OCI-LY7 (cell line): ENCODE results near the gene ASB7. TPM values are rescaled to one million over a fixed set of nuclear protein-coding genes. Genes with fewer than 3 reads are reported as not detected.

Experiments used
- BruUV-seq: library from RNA; stranded (reverse); fragments of 400-500 nt; replicated peaks from 2 replicates; lab custom pipeline; 2021; lab: Mats Ljungman, UMichigan
- CTCF ChIA-PET: fragments of 300-600 bp; sonication (Branson Sonifier 250); formaldehyde crosslinking; loops from one replicate; lab custom pipeline; 2022; ENCODE audit warnings: antibody characterized with exemption; ENCODE audit not compliant: unreplicated experiment; lab: Charles Lee
- POLR2A ChIA-PET: fragments of 300-600 bp; sonication (Branson Sonifier 250); formaldehyde crosslinking; loops from one replicate; lab custom pipeline; 2022; ENCODE audit warnings: antibody characterized with exemption; lab: Charles Lee
- DNase-seq: peaks from one replicate; pipeline ENCODE4 v3.0.0-alpha.2; 2015; ENCODE audit warnings: low spot score
- H2AFZ ChIP-seq: fragments of 200-600 bp; sonication (generic), shearing (Covaris generic); 2 replicates; pipeline ENCODE4 v1.6.1; 2014; ENCODE audit warnings: mild to moderate bottlenecking, antibody characterized with exemption, low read length, moderate library complexity
- H3K27ac ChIP-seq: fragments of 200-600 bp; sonication (generic); 2 replicates; pipeline ENCODE4 v1.5.1; 2014; ENCODE audit warnings: mixed run types, low read depth, mild to moderate bottlenecking, moderate library complexity, low read length, inconsistent platforms; ENCODE audit not compliant: poor library complexity, severe bottlenecking
- H3K36me3 ChIP-seq: fragments of 200-600 bp; sonication (generic); 2 replicates; pipeline ENCODE4 v1.6.1; 2014; ENCODE audit warnings: mild to moderate bottlenecking, antibody characterized with exemption, low read length, moderate library complexity, mixed read lengths; ENCODE audit not compliant: insufficient read depth
- H3K4me1 ChIP-seq: fragments of 200-600 bp; sonication (generic); 2 replicates; pipeline ENCODE4 v1.5.1; 2014; ENCODE audit warnings: mild to moderate bottlenecking, low read length; ENCODE audit not compliant: insufficient read depth, poor library complexity, severe bottlenecking
- H3K4me2 ChIP-seq: fragments of 200-600 bp; sonication (generic); 2 replicates; pipeline ENCODE4 v1.6.1; 2014; ENCODE audit warnings: mild to moderate bottlenecking, low read length
- H3K4me3 ChIP-seq: fragments of 200-600 bp; sonication (generic); 2 replicates; pipeline ENCODE4 v1.5.1; 2014; ENCODE audit warnings: mild to moderate bottlenecking, low read depth, low read length; ENCODE audit not compliant: poor library complexity, severe bottlenecking
- H3K79me2 ChIP-seq: fragments of 200-600 bp; sonication (generic); 2 replicates; pipeline ENCODE4 v1.6.1; 2016; ENCODE audit warnings: low read depth, mild to moderate bottlenecking, low read length, moderate library complexity, mixed read lengths; ENCODE audit not compliant: insufficient read depth
- H3K9me2 ChIP-seq: fragments of 200-600 bp; sonication (generic); 2 replicates; pipeline ENCODE4 v1.6.1; 2016; ENCODE audit warnings: mild to moderate bottlenecking, low read length, mixed read lengths; ENCODE audit not compliant: insufficient read depth
- H3K9me3 ChIP-seq: fragments of 200-600 bp; sonication (generic); 2 replicates; pipeline ENCODE4 v1.6.1; 2014; ENCODE audit warnings: mild to moderate bottlenecking, mixed run types, low read length, mixed read lengths
- H4K20me1 ChIP-seq: fragments of 200-600 bp; sonication (generic); 2 replicates; pipeline ENCODE4 v1.6.1; 2014; ENCODE audit warnings: mild to moderate bottlenecking, antibody characterized with exemption, low read length, moderate library complexity, mixed read lengths; ENCODE audit not compliant: insufficient read depth
- CTCF ChIP-seq: fragments of 200-600 bp; sonication (generic); conservative IDR thresholded peaks from 2 replicates; pipeline ENCODE4 v1.5.1; 2014; ENCODE audit warnings: mild to moderate bottlenecking, antibody characterized with exemption, low read length, moderate library complexity, mixed read lengths
- EZH2phosphoT487 ChIP-seq: fragments of 200-600 bp; sonication (generic); IDR thresholded peaks from 2 replicates; pipeline ENCODE4 v1.6.1; 2018; ENCODE audit warnings: low read depth, borderline replicate concordance, mild to moderate bottlenecking, mixed run types, antibody characterized with exemption, low read length, moderate library complexity, mixed read lengths
- intact Hi-C: fragments of 100-400 bp; cut with micrococcal nuclease; formaldehyde crosslinking; loops from one replicate; pipeline ENCODE4 v1.10.0; 2022; ENCODE audit not compliant: unreplicated experiment
- total RNA-seq, 2 experiments: library from RNA; depleted of rRNA in 1 of 2; stranded (reverse); fragments of >200 nt in 1 of 2; shearing (Covaris generic) in 1 of 2; gene quantifications; 2 replicates each; pipeline ENCODE4 v1.2.3, GENCODE V29; 2014 to 2022

The ASB7 gene
- total RNA-seq, 2 experiments from 2014 or later: 10.9 to 15.2 TPM

- H3K36me3 ChIP-seq: peaks cover 23% of the 10 kb centered on the region; the same call in 1 of the 2 replicates
- CTCF ChIA-PET: interaction anchor here (0.6 to 1.4 kb wide), 2 partner anchors 12 to 405 kb away, joined by 3 to 6 read pairs; no protein-coding TSS in a partner anchor
- intact Hi-C loops: loop anchor here (5.0 kb wide), 2 partner anchors 689 to 1956 kb away; partner anchors contain the start of gene IGF1R
- TF ChIP-seq EZH2phosphoT487: no peak
- TF ChIP-seq CTCF: no peak
- peak overlapping the region; percentile 59 for H3K27ac ChIP-seq
- H3K4me2 ChIP-seq: peak overlapping the region; percentile 78
- H3K4me3 ChIP-seq: peak overlapping the region; percentile 99
- H2AFZ ChIP-seq: peak overlapping the region; percentile 74
- DNase-seq: peak; percentile 69
- H3K9me2 ChIP-seq: no peaks in the 10 kb centered on the region
- peaks cover 20% of the 10 kb centered on the region for H3K4me1 ChIP-seq
- peaks cover 43% of the 10 kb centered on the region for H3K79me2 ChIP-seq
- H3K9me3 ChIP-seq: no peaks in the 10 kb centered on the region
- no TSS peak for BruUV-seq
- H4K20me1 ChIP-seq: 0 out of 2 replicates have a peak, but pooled peaks cover 3% of the 10 kb centered on the region
- POLR2A ChIA-PET: interaction anchor here (0.9 kb wide), 1 partner anchor 329 kb away, joined by 3 read pairs; no protein-coding TSS in a partner anchor
Observed at GRCh38 chr15:100602823-100603393, 519 bp downstream of the ASB7 start.

GRCh38 chr15:100612539-100612938 is 10.2 kb downstream of the ASB7 start:
- intact Hi-C loops: no loop called here
- peaks cover 70% of the 10 kb centered on the region for H3K36me3 ChIP-seq

More at GRCh38 chr15:100612539-100612938, 10.2 kb downstream of the ASB7 start:
- H3K9me2 ChIP-seq: no peaks in the 10 kb centered on the region
- H2AFZ ChIP-seq: no peak overlapping the region
- no peaks in the 10 kb centered on the region for H3K9me3 ChIP-seq
- H3K4me3 ChIP-seq: no peak overlapping the region
- ChIA-PET CTCF (no interaction called here), POLR2A (no interaction called here)
- BruUV-seq: no TSS peak
- no peaks in the 10 kb centered on the region; the same call in 1 of the 2 replicates for H4K20me1 ChIP-seq
- TF ChIP-seq CTCF (no peak), EZH2phosphoT487 (no peak)
- H3K27ac ChIP-seq: no peak overlapping the region
- no peak overlapping the region for H3K4me2 ChIP-seq
- no peaks in the 10 kb centered on the region for H3K79me2 ChIP-seq
- no peak for DNase-seq
- no peaks in the 10 kb centered on the region for H3K4me1 ChIP-seq
